HEK293T (cell line): ENCODE data around the gene C22orf15.

Experiments used
- CTBP1 ChIP-seq: fragments of 450-650 bp; IDR thresholded peaks from 2 replicates; pipeline ENCODE4 v1.6.1; 2016; ENCODE audit warnings: borderline replicate concordance
- HDGF ChIP-seq: fragments of 450-650 bp; IDR thresholded peaks from 2 replicates; pipeline ENCODE4 v1.6.1; 2017; ENCODE audit warnings: antibody characterized with exemption, borderline replicate concordance
- TARDBP ChIP-seq: fragments of 450-650 bp; IDR thresholded peaks from 2 replicates; pipeline ENCODE4 v1.6.1; 2016

- TF ChIP-seq TARDBP (no peak), CTBP1 (no peak), HDGF (no peak)
These were observed 18.9 kb downstream of the C22orf15 start for GRCh38 chr22:23781511-23782183.
